Measurements from ENCODE around the gene WDR88. TPM values are rescaled to one million over a fixed set of nuclear protein-coding genes. Genes with fewer than 3 reads are reported as not detected.
A peak's percentile ranks its signal among the peaks of the same experiment; 100 is the strongest.

The WDR88 gene
- total and polyA plus RNA-seq, 2 of the 8 experiments (the other 6 are each of a cell fraction or from before 2014, with no cell fraction given): not detected

- no peak overlapping the region for H2AK5ac ChIP-seq (ENCODE audit: low read depth, low read length)
- no peak overlapping the region for H3K23ac ChIP-seq (ENCODE audit: insufficient read length)
- no peak overlapping the region for H3K4ac ChIP-seq (replicated peaks; ENCODE audit: insufficient read length, low read depth, low read length)
- H3K27me3 ChIP-seq (replicated peaks in 1 of 4; ENCODE audit: control insufficient read depth in 3 of 4, extremely low read depth in 1 of 4, insufficient read depth in 3 of 4, low read length in 3 of 4): peaks cover 0 to 4% (median under 1%) of the 10 kb centered on the region in 4 experiments; a peak in 4 of 7 replicates
- no peak overlapping the region for H3K56ac ChIP-seq (replicated peaks; ENCODE audit: insufficient read length, low read depth, low read length)
- H3K9ac ChIP-seq (replicated peaks in 1 of 4; ENCODE audit: extremely low read depth in 1 of 4, low read depth in 3 of 4, low read length in 3 of 4): no peak overlapping the region
- no peak overlapping the region for H2BK20ac ChIP-seq (ENCODE audit: low read length)
- no peak overlapping the region for H2BK12ac ChIP-seq (ENCODE audit: low read depth, low read length)
- no peak overlapping the region for H3K27ac ChIP-seq (ENCODE audit: low read depth, low read length)
- DNase-seq (ENCODE audit: low read depth in 1 of 2, low spot score in 2 of 2) (no peak), FAIRE-seq (no peak)
- H3K9me3 ChIP-seq (ENCODE audit: insufficient read depth in 2 of 2, low read depth in 1 of 2, low read length in 1 of 2): no peaks in the 10 kb centered on the region
- 56% methylated on average over 8 of the region's 8 CpGs; no CpG with 5 or more reads in 1 of the 2 experiments for WGBS, 2 experiments (ENCODE audit: extremely low coverage in 1 of 2, insufficient coverage in 1 of 2, insufficient read length in 1 of 2, insufficient replicate concordance in 2 of 2, low coverage in 1 of 2, low lambda C conversion rate in 2 of 2, missing lambda C conversion rate in 1 of 2)
- 0 out of 2 replicates have a peak overlapping the region, but pooled peaks have one; percentile 84 for H2AFZ ChIP-seq (ENCODE audit: low read length)
- POLR2A ChIA-PET (ENCODE audit: partially characterized antibody): interaction anchor here (0.9 kb wide), 1 partner anchor 10 kb away, joined by 3 read pairs; no protein-coding TSS in a partner anchor
- no peaks in the 10 kb centered on the region for H4K20me1 ChIP-seq (replicated peaks in 1 of 2; ENCODE audit: control insufficient read depth in 1 of 2, insufficient read depth in 2 of 2, low read length in 2 of 2)
- H4K8ac ChIP-seq (ENCODE audit: extremely low read depth, insufficient read depth, low read length): no peak overlapping the region
- peaks cover 0 to 7% (median 1%) of the 10 kb centered on the region in 4 experiments; a peak in 3 of 7 replicates for H3K4me1 ChIP-seq (replicated peaks in 1 of 4; ENCODE audit: control insufficient read depth in 3 of 4, insufficient read depth in 4 of 4, low read length in 3 of 4)
- CTCF ChIA-PET (ENCODE audit: partially characterized antibody): interaction anchor here (0.9 to 5.6 kb wide), 7 partner anchors 8 to 60 kb away, joined by 3 to 58 read pairs (median 4); no protein-coding TSS in a partner anchor
- H4K5ac ChIP-seq (ENCODE audit: insufficient read length, low read depth, low read length): no peak overlapping the region
- H2BK120ac ChIP-seq (replicated peaks; ENCODE audit: low read depth, low read length): no peak overlapping the region
- H2BK5ac ChIP-seq (ENCODE audit: low read depth, low read length): no peak overlapping the region
- H2BK15ac ChIP-seq (ENCODE audit: low read length): 0 out of 2 replicates have a peak overlapping the region, but pooled peaks have one; percentile 95
- no peak overlapping the region for H3K18ac ChIP-seq (ENCODE audit: extremely low read depth, low read length)
- H4K91ac ChIP-seq (replicated peaks; ENCODE audit: insufficient read length, low read length): no peak overlapping the region
- TF ChIP-seq CREB1 (IDR thresholded peaks at IDR 0.05) (no peak), RNF2 (IDR thresholded peaks at IDR 0.05; ENCODE audit: borderline replicate concordance, low read depth, low read length, missing control alignments, poor library complexity, severe bottlenecking) (no peak)
- H3K4me3 ChIP-seq (ENCODE audit: extremely low read depth in 1 of 4, insufficient read depth in 2 of 4, low read depth in 3 of 4, low read length in 4 of 4): no peak overlapping the region
- no peaks in the 10 kb centered on the region for H3K79me1 ChIP-seq (ENCODE audit: low read depth, low read length)
- H3K4me2 ChIP-seq (ENCODE audit: insufficient read depth in 1 of 2, low read depth in 2 of 2, low read length in 2 of 2): peak overlapping the region in 1 of 2 experiments; percentile 28; a peak in 2 of 4 replicates
- no peaks in the 10 kb centered on the region for H3K23me2 ChIP-seq (ENCODE audit: low read depth, low read length)
- H3K36me3 ChIP-seq (ENCODE audit: control insufficient read depth in 2 of 4, insufficient read depth in 4 of 4, low read length in 3 of 4): no peaks in the 10 kb centered on the region
- H3K14ac ChIP-seq (ENCODE audit: insufficient read length): no peak overlapping the region
- H3K79me2 ChIP-seq (ENCODE audit: control insufficient read depth in 1 of 2, insufficient read depth in 2 of 2, low read length in 2 of 2): no peaks in the 10 kb centered on the region
Observed at GRCh38 chr19:33187183-33187540, 55.2 kb downstream of the WDR88 start.

All from H1 (cell line).